ENCODE data around the gene CALR. TPM values are rescaled to one million over a fixed set of nuclear protein-coding genes. Genes with fewer than 3 reads are reported as not detected.

The CALR gene
- total and polyA plus RNA-seq, 9 of the 15 experiments (the other 6 are each of a cell fraction or from before 2014, with no cell fraction given) = 126 to 811 (median 642) TPM

- POLR2A ChIA-PET = interaction anchor here (0.7 to 2.3 kb wide), 10 partner anchors 12 to 86 kb away, joined by 3 to 7 read pairs (median 3); partner anchors contain the start of genes GCDH and KLF1
- peak overlapping the region; percentile 24; the same call in 1 of the 3 replicates for H3K27ac ChIP-seq (ENCODE audit: extremely low read depth, low read depth, low read length)
- no peak overlapping the region for H3K4me3 ChIP-seq
- H3K9me1 ChIP-seq (ENCODE audit: control insufficient read depth, insufficient read depth, low read length) = no peaks in the 10 kb centered on the region
- H2AFZ ChIP-seq (ENCODE audit: low read depth, low read length) = peak overlapping the region; percentile 77
- ATAC-seq (peak; percentile 16; the same call in 2 of the 3 replicates), DNase-seq (ENCODE audit: extremely low read depth in 1 of 4, low spot score in 3 of 4) (peak in 1 of 4 experiments; percentile 11), FAIRE-seq (no peak)
- in situ Hi-C loops (cut with MboI) = no loop called here
- no peaks in the 10 kb centered on the region for H3K9me3 ChIP-seq (replicated peaks; ENCODE audit: control insufficient read depth, insufficient read depth, low read depth, low read length)
- H3K36me3 ChIP-seq (ENCODE audit: control insufficient read depth, insufficient read depth, low read length) = no peaks in the 10 kb centered on the region
- H3K27me3 ChIP-seq (ENCODE audit: control insufficient read depth in 2 of 2, insufficient read depth in 2 of 2, low read length in 2 of 2) = no peaks in the 10 kb centered on the region
- TF ChIP-seq, protein P1, sequence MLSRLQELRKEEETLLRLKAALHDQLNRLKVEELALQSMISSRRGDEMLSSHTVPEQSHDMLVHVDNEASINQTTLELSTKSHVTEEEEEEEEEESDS (CRISPR knock-in tag; IDR thresholded peaks at IDR 0.05) = no peak
- TF ChIP-seq CCNT2 (IDR thresholded peaks at IDR 0.05; ENCODE audit: borderline replicate concordance, extremely low read depth, insufficient read length, low read depth, low read length) = no peak
- no peak for TF ChIP-seq CLOCK (CRISPR knock-in tag; IDR thresholded peaks at IDR 0.05; ENCODE audit: borderline replicate concordance)
- no peak for TF ChIP-seq CEBPG (CRISPR knock-in tag; IDR thresholded peaks at IDR 0.05)
- TF ChIP-seq CEBPG (tag; conservative IDR thresholded peaks at IDR 0.05 in 1 of 2, IDR thresholded peaks at IDR 0.05 in 1 of 2) = no peak
- no peak for TF ChIP-seq MXI1 (IDR thresholded peaks at IDR 0.05; ENCODE audit: low read depth, low read length)
- TF ChIP-seq MYBL2 (IDR thresholded peaks at IDR 0.05; ENCODE audit: low read depth) = no peak
- TF ChIP-seq MYBL2 (CRISPR knock-in tag; IDR thresholded peaks at IDR 0.05; ENCODE audit: borderline replicate concordance) = no peak
- TF ChIP-seq NUFIP1 (IDR thresholded peaks at IDR 0.05; ENCODE audit: partially characterized antibody) = no peak
- no peak for TF ChIP-seq RBM25 (IDR thresholded peaks at IDR 0.05; ENCODE audit: low read depth, low read length, severe bottlenecking)
- no peak for TF ChIP-seq NCOA6 (IDR thresholded peaks at IDR 0.05)
- TF ChIP-seq RAD21 (CRISPR knock-in tag; conservative IDR thresholded peaks at IDR 0.05 in 1 of 2, IDR thresholded peaks at IDR 0.05 in 1 of 2) = no peak
- no peak for TF ChIP-seq ZNF133 (CRISPR knock-in tag; IDR thresholded peaks at IDR 0.05)
- TF ChIP-seq SNIP1 (IDR thresholded peaks at IDR 0.05; ENCODE audit: low read depth) = no peak
- TF ChIP-seq NR3C1 (CRISPR knock-in tag; IDR thresholded peaks at IDR 0.05) = no peak
- no peak for TF ChIP-seq RHOXF2B (CRISPR knock-in tag; conservative IDR thresholded peaks at IDR 0.05)
- no peak for TF ChIP-seq FOXM1 (IDR thresholded peaks at IDR 0.05; ENCODE audit: low read depth)
- no peak for TF ChIP-seq FOXM1 (CRISPR knock-in tag; IDR thresholded peaks at IDR 0.05; ENCODE audit: low read depth)
- no peak for TF ChIP-seq MED1 (CRISPR knock-in tag; IDR thresholded peaks at IDR 0.05; ENCODE audit: borderline replicate concordance)
- no TSS peak for BruUV-seq (replicated peaks)
- intact Hi-C loops (cut with micrococcal nuclease) = no loop called here
- CTCF ChIA-PET (ENCODE audit: low intra/inter-chr PET ratio) = no interaction called here
- H3K79me2 ChIP-seq (ENCODE audit: control insufficient read depth, insufficient read depth, low read length) = no peaks in the 10 kb centered on the region
- peaks cover 17 to 22% of the 10 kb centered on the region in 2 experiments for H3K4me1 ChIP-seq (replicated peaks in 1 of 2; ENCODE audit: control insufficient read depth in 2 of 2, insufficient read depth in 2 of 2, low read length in 2 of 2)
- H4K20me1 ChIP-seq (replicated peaks; ENCODE audit: control insufficient read depth, insufficient read depth, low read length) = no peaks in the 10 kb centered on the region
- peak overlapping the region in 1 of 2 experiments; percentile 59; a peak in 2 of 4 replicates for H3K9ac ChIP-seq (ENCODE audit: insufficient read depth in 1 of 2, low read depth in 2 of 2, low read length in 2 of 2)
- no peak overlapping the region; the same call in 1 of the 2 replicates for H3K4me2 ChIP-seq (ENCODE audit: insufficient read depth, low read length)
- 65% methylated on average over 11 of the region's 12 CpGs for WGBS (ENCODE audit: insufficient coverage, low coverage, missing lambda C conversion rate)
Observed at GRCh38 chr19:12913851-12914690, 24.3 kb upstream of the CALR start.
